Stimulated activated CD8-positive, alpha-beta memory T cell treated with anti-CD3 and anti-CD28 coated beads, Interleukin-7, amount 100 ng/mL, for 24 hours (primary cell): ENCODE results near the gene AUH.

Experiments used
- DNase-seq: peaks from one replicate; pipeline ENCODE4 v3.0.0-alpha.2; 2020; ENCODE audit warnings: low read depth

The AUH gene

DNA sequence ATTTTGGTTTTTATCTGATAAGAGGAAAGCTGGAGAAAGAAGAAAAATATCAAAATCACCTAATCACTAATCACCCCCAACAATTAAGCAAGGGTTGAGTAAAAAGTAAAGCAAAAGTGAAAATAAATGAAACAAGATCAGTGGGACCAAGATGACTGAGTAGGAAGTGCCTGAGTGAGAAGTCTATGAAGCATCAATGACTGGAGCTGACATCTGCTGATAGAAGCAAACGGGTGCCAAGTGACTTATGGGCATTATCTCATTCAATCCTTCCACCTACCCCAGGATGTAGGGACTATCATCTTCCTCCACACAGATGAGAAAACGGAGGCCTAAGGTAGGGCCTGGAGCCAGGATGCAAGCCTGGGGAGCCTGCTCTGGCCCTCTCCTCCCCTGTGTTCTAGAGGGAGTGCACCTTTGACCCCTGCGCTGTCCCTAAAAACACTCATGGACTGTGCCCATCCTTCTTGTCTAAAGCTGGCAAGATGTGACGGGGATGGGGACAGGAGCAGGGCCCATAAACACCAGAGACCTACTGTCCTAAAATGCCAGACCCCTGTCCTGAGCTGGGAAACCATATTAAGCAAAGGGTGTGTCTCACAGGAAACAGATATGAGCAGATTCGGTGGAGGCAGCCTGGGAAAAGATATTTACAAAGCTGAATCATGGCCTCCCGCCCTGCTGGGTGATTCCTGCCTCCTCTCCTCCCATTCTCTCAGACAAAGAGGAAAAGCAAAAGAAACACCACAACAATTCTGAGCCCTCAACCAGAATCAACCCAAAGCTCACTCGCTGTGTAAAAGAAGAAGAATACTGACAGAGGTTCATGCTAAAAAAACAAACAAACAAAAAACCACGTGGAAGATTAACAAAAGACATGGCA is 116.0 kb downstream of the AUH start:
- DNase-seq: no peak

DNA sequence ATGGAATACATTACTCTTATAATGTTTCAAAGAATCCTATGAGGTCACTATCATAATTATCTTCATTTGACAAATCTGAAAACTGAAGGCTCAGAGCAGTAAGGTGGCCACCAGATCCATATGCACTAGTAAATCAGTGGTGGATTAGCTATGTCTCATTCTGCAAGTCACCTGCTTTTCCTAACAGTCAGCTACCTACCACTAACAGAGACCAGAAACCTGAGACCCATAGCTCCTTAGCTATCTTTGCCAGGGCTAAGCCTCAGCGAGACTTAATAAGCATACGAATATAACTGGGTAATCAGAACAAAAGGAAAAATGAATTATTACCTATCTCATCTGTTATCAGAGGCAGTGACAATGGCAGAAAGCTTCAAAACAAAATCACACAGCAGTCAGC is 118.7 kb downstream of the AUH start:
- no peak for DNase-seq

GRCh38 chr9:91241909-91242308 is 119.8 kb downstream of the AUH start:
- no peak for DNase-seq

DNA sequence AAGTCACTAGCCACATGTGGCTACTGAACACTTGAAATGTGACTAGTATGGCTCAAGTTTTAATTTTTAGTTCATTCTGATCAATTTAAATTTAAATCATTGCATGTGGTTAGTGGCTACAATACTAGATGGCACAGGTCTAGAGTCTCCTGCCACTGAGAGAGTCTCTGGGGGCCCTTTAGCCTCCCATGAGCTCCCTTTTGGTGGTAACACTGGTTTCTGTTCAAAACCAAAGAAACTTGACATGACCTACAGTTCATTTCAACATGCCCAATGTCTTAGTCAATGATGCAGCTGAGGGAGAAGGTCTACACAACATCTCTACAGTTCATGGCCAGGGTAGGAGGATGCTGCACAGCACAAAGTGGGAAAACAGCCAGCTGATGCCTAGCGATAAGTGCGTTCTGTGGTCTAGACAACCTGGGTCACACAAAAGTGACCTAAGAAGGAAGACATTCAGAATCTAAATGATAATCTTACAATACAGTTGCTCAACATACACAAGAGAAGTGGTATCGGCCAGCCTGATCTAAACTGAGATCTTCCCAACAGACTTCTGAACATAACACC is 121.0 kb downstream of the AUH start:
- DNase-seq: no peak

DNA sequence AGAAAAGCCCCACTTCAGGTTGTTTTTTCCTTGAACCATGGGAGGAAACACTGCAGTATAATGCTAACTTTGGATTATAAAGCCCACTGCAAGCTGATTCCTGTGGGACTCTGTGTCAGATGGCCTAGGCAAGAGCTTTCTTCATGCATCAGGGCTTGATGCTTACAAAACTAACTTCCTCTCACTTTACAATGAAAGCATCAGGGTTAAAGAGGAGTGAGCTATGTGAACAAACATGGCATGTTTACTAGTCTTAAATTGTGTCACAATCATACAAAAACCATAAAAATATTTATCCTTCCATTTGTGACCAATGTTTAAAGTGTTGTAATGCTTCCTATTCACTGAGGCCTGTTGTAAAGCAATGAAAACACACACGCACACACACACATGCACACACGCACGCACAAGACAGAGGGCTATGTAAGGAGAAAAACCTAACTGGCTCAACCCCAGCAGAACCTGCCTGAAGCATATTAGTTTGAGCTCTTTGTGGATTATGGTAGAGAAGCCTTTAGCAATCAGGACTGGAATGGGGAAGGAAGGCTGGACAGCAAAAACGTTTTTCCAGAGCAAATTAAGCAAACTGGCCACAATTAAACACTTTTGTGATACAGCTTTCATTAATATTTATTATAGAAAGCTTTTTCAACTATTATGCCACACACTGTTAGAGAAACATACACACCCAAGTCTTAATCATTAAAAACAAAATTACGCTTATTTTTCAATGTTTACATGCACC is 122.2 kb downstream of the AUH start:
- DNase-seq: no peak

- DNase-seq: no peak
Measured at GRCh38 chr9:91234523-91234922, 127.2 kb downstream of the AUH start.

GRCh38 chr9:91231619-91232018 is 130.1 kb downstream of the AUH start:
- DNase-seq: no peak

DNA sequence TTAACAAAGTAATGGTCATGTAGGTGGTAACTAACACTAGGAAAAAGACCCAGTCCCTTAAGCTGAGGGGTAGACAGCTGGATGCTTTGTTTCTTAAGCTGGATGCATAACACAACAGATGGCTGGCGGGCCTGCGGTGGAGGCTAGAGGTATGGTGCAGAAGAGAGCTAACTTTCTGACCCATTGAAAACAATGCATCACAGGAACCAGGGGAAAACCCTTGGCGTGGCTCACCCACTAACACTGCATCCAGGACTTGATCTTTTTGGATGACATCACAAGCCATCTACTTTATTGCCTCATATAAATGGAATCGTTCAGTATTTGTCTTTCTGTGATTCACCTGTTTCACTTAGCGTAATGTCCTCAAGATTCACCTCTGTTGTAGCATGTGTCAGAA is 138.7 kb downstream of the AUH start:
- DNase-seq: no peak

- no peak for DNase-seq
Measured at GRCh38 chr9:91222457-91222856, 139.3 kb downstream of the AUH start.

- DNase-seq: no peak
Measured at GRCh38 chr9:91221332-91221731, 140.4 kb downstream of the AUH start.

DNA sequence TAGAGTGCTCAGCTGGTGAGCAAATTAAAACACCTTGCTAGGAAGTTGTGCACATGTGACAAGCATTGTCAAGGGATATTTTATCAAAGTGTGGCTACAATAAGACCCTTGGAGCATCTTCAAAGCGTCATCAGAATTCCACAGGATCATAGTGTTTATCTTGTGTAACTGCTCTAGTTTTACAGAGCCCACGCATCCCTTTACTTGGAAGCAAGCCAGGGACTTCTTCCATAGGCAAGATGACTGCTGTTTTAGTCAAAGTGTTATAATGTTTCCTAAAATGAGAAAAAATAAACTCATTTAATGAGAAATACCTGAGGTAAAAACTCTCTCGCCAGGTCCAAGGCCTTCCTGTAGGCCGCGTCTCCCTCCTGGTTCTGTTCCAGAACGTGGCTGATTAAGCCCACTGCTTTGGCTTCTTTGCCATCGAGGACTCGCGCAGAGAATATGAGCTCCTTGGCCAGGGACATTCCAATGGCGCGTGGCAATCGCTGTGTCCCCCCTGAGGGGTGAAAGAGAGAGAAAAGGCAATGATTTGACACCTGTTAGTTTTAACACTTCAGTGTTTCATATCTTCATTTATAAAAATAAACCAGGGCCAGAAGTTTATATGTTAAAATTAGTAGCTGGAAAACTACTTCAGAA is 141.1 kb downstream of the AUH start:
- no peak for DNase-seq

GRCh38 chr9:91220021-91220420 is 141.7 kb downstream of the AUH start:
- no peak for DNase-seq

DNA sequence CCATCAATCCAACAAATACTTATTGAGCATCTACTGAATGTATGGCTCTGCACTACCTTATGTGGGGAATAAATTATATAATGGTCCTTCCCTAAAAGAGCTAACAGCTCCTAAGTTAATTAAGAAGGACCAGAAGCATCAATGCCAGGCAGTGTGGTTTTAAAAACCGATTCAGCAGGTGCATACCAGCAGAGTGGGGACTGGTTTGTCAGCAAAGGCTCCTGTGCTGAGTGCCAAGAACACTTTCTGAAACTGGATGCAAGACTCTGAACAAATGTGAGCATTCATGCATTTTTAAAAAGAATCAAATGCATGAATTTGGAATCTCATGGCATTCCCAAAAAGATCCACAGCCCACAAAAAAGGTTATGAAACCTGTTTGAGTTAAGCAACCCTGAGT is 142.2 kb downstream of the AUH start:
- no peak for DNase-seq

GRCh38 chr9:91217388-91217787 is 144.3 kb downstream of the AUH start:
- no peak for DNase-seq

DNA sequence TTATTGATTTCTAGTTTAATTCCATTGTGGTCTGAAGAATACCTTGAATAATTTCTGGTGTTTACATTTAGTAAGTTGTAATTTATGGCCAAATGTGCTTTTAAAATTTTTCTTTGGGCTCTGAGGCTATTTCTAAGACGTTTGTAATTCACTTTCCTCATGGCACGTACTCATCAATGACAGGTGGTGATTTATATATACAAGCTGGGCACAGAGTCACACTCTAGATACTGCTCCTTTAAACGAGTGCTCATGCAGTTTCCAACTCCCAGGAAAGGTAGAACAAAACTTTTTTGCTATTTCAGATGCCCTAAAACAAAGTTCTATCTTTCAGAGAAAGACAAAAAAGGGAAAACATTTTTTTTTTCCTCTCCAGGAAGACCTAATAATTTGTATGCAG is 146.9 kb downstream of the AUH start:
- no peak for DNase-seq

- no peak for DNase-seq
Measured at GRCh38 chr9:91214086-91214485, 147.6 kb downstream of the AUH start.

DNA sequence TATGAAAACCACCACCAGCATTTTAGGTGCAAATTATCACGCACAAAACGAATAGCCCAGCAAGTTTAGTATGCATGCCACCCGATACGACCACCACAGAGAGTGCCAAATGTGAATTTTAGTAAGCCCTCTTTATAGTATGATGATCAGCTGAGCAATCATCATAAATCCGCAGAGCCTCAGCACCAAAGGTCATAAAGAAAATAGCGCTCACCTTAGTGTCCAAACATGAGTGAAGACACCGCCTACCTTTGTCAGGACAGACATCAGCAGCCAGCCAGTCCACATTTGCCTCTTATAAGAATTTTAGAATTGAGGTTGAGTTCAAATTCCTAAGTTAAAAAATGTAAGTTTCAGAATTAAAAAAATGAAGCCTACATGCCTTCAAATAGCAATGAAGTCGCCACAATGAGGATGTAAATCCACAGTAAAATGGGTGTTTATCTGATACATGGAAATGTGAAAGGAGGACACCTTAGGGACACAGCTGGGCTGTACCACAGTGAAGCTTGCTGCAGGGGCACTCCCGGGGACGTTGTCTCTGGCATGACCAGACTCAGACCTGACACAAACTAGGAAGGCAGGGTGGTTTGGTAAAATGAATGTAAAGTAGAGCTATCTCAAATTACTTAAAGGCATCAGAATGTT is 149.0 kb downstream of the AUH start:
- DNase-seq: no peak

- no peak for DNase-seq
Measured at GRCh38 chr9:91211919-91212318, 149.8 kb downstream of the AUH start.

- no peak for DNase-seq
Measured at GRCh38 chr9:91211414-91211813, 150.3 kb downstream of the AUH start.

DNA sequence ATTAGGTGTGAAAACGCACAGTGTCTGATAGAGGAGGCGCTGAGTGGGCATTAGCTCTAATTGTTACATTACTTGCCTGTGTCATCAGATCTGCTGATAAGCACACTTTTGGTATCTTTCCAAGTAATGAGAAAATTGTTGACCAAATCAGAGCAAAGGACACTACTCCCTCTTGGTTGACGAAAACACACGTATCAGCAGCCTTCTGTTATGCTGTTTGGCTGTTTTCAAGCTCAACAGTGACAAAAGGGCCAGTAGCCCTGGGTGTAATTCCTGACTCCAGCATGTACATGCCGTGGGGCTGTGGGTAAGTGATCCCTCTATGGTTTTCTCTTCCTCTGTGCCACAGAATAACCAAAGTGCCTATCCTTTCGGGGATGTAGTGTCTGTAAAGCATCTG is 151.4 kb downstream of the AUH start:
- no peak for DNase-seq

DNA sequence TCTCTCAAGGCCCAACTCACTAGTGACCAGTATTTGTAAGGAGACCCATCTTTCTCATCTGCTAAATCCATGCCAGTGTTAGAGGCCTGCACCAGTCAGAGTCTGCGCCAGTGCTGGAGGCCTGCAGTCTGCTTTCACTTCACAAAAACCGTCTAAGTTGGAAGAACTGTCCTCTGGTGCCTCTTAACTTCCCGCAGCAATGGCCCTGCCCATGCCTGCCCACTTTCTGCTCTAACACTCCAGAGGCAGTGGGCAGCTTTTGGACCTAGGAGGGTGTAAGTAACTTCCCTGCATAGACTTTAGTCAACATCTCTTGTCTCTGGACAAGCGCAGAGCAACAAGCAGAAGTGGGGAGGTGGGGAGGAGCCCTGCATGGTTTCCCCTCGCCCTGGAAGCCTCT is 152.9 kb downstream of the AUH start:
- no peak for DNase-seq

GRCh38 chr9:91208419-91208745 is 153.3 kb downstream of the AUH start:
- no peak for DNase-seq
